ENCODE measurements around the gene TMC1.

The TMC1 gene

GRCh38 chr9:72685911-72686310, 164.5 kb downstream of the TMC1 start:
- no peak for DNase-seq

DNA sequence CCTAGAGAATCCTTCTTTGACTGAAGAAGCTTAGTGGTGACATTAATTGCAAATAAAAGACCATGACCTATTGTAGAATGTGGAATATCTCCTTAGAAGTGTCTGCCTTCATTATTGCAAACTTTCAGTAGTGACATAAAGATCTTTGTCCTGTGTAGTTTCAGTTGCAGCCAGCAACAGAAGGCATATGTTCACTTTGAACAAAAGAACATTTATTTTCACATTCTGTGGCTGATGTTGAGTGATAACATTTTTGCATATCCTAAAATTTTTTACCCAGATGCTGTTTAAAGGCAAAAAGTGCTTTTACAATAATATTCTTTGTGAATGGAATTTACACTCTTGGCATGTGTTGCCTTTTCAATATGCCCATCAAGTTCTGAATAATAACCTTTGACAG, 165.9 kb downstream of the TMC1 start:
- DNase-seq, result no peak

DNA sequence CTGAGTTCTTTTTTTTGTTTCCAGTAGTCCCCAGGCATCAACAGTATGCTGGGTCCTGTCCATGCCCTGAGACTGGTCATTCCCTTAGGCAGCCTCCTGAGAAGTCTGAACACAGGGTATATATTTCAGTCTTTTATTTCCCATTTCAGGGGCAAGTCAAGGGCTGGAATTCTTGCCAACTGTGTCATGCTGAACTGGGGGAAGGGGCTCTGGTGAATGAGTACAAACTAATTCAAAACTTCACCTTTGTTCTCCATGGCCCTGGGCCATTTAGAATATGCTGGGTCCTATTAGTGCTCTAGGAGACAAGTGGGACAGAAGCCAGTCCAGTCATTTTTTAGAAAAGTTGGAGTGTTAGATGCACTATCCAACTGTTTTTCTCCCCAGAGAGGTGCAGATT, 170.3 kb downstream of the TMC1 start:
- no peak for DNase-seq

- DNase-seq, result no peak
Observed at GRCh38 chr9:72695365-72695764, 174.0 kb downstream of the TMC1 start.

- DNase-seq, result no peak
Observed at GRCh38 chr9:72696511-72696910, 175.1 kb downstream of the TMC1 start.

GRCh38 chr9:72701510-72701909, 180.1 kb downstream of the TMC1 start:
- DNase-seq, result no peak

DNA sequence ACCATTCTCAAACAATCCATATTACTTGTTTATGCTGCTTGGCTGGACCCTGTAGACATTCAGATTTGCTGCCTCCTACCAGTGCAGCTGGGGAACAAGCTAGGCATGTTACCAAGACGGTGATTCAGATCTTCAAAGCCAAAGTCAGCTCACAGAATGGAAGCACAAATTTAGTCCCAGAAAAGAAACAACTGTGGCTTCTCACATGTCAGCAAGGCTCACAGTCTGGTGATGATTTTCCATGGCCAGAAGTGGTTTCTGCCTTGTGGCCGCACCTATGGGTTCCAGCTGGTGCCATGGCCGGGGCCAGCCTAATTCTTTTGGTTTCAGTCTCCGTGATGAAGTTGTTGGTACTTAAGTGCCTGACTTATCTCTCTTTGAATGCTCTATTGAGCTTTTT, 182.2 kb downstream of the TMC1 start:
- DNase-seq, result no peak

GRCh38 chr9:72704688-72705375, 183.4 kb downstream of the TMC1 start:
- DNase-seq, result no peak

- DNase-seq, result no peak
Observed at GRCh38 chr9:72718503-72718902, 197.1 kb downstream of the TMC1 start.

- DNase-seq, result no peak
Observed at GRCh38 chr9:72721067-72721466, 199.7 kb downstream of the TMC1 start.

- no peak for DNase-seq
Observed at GRCh38 chr9:72726947-72727346, 205.5 kb downstream of the TMC1 start.

DNA sequence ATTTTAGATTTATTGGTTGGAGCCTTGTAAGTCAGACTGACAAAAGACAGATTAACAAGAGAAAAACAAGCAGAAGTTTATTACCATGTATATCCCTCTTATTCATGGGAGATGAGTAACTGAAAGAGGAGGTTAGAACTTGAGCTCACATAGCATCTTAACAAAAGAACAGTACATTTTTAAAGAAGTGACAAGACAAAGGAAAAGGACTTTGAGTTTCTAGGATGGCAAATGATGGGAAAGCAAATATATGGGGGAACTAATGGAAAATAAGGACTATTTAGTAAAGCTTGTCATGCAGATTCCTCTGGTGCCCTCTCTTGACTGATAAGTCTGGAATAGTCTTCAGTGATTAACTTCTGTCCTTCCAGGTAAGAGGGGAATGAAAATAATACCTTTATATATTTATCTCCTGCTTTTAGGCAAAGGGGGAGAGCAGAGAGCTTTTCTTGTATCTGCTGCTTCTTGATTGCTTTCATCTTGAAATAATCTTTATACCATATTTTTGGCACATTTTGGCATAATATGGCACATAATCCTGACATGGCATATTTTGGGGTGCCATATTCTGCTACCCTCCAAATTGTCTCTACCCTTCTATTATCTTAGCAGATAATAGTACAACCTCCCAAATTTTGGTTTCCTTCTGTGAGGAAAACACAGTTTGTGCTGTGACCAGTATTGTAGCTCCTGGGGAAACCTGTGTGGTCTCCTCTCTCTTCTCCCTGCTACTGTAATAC, 206.8 kb downstream of the TMC1 start:
- DNase-seq, result no peak

GRCh38 chr9:72733895-72734294, 212.5 kb downstream of the TMC1 start:
- DNase-seq, result no peak

DNA sequence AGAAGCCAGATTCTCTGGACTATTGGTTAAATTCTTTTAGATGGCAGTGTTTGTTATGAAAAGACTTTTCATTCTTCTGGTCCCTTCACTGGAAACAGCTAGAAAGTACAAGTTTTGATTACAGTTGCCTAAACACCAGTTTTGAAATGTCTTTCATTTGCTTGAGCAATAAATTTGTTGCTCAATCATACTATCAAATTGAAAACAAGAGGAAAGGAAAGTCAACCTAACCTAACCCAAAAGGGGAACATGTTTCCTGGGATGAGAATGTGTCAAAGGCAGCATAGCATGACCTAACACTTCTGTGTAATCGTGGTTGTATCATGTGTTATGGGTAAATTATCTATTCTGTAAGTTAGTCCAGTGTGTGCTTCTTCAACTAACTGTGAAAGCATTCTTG, 213.2 kb downstream of the TMC1 start:
- DNase-seq, result no peak

DNA sequence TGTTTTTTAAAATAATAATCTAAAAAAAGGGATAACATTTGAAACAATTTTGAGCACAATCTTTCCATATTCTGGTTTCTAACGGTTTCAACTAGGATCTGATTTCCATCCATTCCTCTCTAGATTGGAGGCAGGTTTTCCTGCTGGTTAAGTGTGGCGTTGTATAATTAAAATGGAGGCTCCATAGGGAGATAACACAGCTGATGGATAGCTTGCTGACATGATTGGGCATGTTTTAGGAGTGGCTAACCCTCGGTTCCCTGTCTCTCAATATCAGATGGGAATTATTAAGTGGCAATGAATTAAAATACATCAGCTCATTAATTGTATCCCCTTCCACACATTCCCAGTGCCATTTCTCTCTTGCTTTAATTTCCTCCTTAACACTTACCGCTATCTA, 222.4 kb downstream of the TMC1 start:
- DNase-seq, result no peak

- DNase-seq, result no peak
Observed at GRCh38 chr9:72749276-72749675, 227.9 kb downstream of the TMC1 start.

- DNase-seq, result no peak
Observed at GRCh38 chr9:72751541-72751940, 230.1 kb downstream of the TMC1 start.

DNA sequence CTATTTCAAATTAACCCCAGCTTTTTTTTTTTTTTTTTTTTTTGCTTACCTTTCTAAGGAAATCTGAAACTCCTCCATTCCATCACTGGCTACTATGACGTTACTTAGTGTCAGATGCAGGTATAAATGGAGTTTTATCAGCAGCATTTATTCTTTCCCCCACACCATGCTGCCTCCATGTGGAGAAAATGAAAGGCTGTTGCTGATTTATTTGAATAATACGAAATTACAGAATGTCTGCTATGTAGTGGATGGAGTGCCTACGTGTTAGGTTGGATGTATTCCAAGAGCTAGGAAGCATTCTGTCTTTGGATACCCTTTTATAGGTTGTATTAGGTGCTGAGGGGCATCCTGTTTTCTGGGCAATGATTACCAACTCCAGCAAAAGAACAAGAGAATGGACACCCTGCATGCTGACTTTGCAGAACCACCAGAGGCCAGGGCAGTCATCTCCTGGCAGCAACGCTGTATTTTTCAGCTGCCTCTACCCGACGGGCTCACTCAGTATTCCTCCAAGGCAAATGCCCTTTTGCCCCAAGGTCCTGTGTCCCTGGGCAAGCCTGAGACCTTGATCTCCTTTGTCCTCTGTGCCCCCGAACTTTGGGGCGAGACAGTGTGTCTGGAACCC, 232.0 kb downstream of the TMC1 start:
- DNase-seq, result no peak

DNA sequence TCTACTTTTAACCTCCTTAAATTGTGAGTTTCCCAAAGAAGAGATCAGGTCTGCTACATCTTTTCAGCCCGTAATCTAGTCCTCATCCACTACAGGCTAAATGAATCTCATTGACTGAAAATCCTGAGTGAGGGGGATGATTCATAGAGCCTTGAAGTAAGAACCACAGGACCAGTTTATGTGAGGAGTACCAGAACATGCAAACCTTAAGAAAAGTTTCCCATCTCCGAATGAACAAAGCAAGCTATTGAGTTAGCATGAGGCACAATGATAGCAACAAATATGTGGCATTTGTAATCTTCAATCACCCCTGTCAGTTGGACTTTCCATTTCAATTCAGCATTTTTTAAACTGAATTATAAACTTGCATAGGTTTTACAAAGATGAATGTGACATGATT, 234.4 kb downstream of the TMC1 start:
- DNase-seq, result no peak

- no peak for DNase-seq
Observed at GRCh38 chr9:72758944-72759343, 237.5 kb downstream of the TMC1 start.

DNA sequence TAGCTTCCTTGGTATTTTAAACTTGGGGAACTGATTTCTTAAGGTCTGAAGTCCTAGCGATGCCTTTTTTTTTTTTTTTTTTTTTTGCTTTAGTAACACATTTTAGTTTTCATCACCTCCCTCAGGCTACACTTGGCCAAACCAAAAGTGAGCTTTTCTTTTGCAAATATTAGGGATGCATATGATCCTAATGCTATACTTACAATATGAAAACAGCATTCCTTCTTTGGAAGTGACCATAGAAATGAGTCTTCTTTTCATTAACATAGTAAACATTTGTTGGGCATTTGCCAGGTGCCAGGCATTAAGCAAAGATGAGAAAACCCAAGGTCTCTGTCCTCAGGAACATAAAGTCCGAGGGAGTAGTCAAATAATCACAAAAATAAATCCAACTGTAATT, 241.6 kb downstream of the TMC1 start:
- DNase-seq, result no peak

DNA sequence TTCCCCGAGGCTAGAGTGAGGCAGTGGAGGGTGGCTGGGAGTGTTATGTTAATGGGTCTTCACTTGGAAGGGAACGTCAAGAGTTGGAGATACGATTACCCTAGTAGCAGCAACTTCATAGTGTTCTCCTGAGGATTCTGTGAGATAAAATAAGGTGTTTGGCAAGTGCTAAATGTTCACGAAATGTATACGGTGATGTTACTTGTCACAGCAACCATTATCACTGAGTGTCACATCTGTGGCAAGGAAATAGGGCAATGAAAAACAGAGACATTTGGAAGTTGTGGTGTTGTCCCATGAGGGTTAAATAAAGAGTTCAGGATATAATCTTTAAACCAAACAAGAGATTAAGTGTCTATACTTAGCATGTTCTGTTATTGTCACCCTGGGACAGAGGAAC, 248.1 kb downstream of the TMC1 start:
- DNase-seq, result no peak

GRCh38 chr9:72772661-72773060, 251.3 kb downstream of the TMC1 start:
- DNase-seq, result no peak

DNA sequence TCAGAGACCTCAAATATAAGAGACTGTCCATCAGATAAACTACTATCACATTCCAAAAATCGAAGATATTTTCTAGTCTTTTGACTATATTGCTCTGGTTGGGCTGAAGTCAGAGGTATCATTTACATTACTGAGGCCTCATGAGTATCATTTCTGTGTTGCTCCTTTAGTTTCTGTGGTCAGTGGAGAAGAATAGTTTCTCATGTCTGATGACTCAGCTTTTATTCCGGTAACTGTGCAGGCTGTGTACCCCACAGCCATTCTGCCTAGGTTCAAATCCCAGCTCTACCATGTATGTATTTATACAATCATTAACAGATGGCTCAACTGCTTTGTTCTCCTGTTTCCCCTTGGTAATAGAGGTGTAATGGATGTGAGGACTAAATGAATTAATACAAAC, 252.2 kb downstream of the TMC1 start:
- no peak for DNase-seq
